ENCODE measurements around the gene SORCS3. TPM values are rescaled to one million over a fixed set of nuclear protein-coding genes. Genes with fewer than 3 reads are reported as not detected.

SORCS3 gene
- polyA plus RNA-seq, 1 donor (not counting 4 experiments of a cell fraction or from before 2014, with no cell fraction given) = not detected

DNA sequence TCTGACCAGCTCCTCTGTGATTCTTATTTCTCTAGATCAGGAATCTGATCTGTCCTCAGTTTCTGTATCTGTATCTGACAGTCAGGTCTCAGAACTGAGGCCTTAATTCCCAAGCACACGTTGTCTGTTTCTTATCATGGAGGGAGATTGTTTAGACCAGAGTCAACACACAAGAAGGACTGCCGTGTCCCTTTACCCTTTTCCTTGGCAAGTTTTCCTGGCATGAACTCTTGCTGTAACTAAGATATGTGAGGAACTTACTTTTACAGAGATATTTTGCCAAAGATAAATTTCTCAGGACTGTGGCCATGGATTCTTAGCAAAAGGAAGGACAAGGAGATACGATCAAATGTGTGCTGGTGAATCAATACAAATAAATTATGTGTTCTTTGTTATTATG, 181.0 kb downstream of the SORCS3 start:
- Histone ChIP-seq H3K9me1 (ENCODE audit: control insufficient read depth, extremely low read depth, insufficient read depth, low read length) (no peaks in the 10 kb centered on the region), H3K9me3 (ENCODE audit: control insufficient read depth, low read depth, low read length) (no peaks in the 10 kb centered on the region), H3K9ac (ENCODE audit: control insufficient read depth, extremely low read depth, insufficient read depth, low read length) (no peak overlapping the region), H3K4me3 (ENCODE audit: control insufficient read depth in 2 of 3, extremely low read depth in 1 of 3, insufficient read depth in 2 of 3, low read depth in 1 of 3, low read length in 3 of 3) (no peak overlapping the region), H3K36me3 (ENCODE audit: control insufficient read depth in 2 of 2, extremely low read depth in 1 of 2, insufficient read depth in 2 of 2, low read length in 2 of 2) (no peaks in the 10 kb centered on the region), H3K4me1 (ENCODE audit: control insufficient read depth, extremely low read depth, insufficient read depth, low read length) (no peaks in the 10 kb centered on the region), H3K79me2 (ENCODE audit: control insufficient read depth, insufficient read depth, low read length) (no peaks in the 10 kb centered on the region), H2AFZ (ENCODE audit: control insufficient read depth, low read length) (no peak overlapping the region), H3K4me2 (ENCODE audit: control insufficient read depth, extremely low read depth, insufficient read depth, low read depth, low read length) (no peak overlapping the region), H3K27ac (ENCODE audit: control insufficient read depth, insufficient read depth, low read length) (no peak overlapping the region), H4K20me1 (ENCODE audit: control insufficient read depth, extremely low read depth, insufficient read depth, low read length) (no peaks in the 10 kb centered on the region), H3K27me3 (ENCODE audit: control insufficient read depth, extremely low read depth, insufficient read depth, low read length) (no peaks in the 10 kb centered on the region)
- DNase-seq (ENCODE audit: low read depth, low spot score) = no peak
- no peak for FAIRE-seq
- TF ChIP-seq EZH2 (IDR thresholded peaks at IDR 0.05; ENCODE audit: low read length) = no peak
- TF ChIP-seq, protein P1, sequence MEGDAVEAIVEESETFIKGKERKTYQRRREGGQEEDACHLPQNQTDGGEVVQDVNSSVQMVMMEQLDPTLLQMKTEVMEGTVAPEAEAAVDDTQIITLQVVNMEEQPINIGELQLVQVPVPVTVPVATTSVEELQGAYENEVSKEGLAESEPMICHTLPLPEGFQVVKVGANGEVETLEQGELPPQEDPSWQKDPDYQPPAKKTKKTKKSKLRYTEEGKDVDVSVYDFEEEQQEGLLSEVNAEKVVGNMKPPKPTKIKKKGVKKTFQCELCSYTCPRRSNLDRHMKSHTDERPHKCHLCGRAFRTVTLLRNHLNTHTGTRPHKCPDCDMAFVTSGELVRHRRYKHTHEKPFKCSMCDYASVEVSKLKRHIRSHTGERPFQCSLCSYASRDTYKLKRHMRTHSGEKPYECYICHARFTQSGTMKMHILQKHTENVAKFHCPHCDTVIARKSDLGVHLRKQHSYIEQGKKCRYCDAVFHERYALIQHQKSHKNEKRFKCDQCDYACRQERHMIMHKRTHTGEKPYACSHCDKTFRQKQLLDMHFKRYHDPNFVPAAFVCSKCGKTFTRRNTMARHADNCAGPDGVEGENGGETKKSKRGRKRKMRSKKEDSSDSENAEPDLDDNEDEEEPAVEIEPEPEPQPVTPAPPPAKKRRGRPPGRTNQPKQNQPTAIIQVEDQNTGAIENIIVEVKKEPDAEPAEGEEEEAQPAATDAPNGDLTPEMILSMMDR (optimal IDR thresholded peaks at IDR 0.05 in 1 of 3, IDR thresholded peaks at IDR 0.05 in 1 of 3, conservative IDR thresholded peaks at IDR 0.05 in 1 of 3; ENCODE audit: extremely low read depth in 1 of 3, insufficient read depth in 2 of 3, low read length in 3 of 3) = no peak
- dilution Hi-C loops (cut with MboI; ENCODE audit: extremely low pct_ligation_motif_present, low sequenced_read_pairs) = no loop called here

DNA sequence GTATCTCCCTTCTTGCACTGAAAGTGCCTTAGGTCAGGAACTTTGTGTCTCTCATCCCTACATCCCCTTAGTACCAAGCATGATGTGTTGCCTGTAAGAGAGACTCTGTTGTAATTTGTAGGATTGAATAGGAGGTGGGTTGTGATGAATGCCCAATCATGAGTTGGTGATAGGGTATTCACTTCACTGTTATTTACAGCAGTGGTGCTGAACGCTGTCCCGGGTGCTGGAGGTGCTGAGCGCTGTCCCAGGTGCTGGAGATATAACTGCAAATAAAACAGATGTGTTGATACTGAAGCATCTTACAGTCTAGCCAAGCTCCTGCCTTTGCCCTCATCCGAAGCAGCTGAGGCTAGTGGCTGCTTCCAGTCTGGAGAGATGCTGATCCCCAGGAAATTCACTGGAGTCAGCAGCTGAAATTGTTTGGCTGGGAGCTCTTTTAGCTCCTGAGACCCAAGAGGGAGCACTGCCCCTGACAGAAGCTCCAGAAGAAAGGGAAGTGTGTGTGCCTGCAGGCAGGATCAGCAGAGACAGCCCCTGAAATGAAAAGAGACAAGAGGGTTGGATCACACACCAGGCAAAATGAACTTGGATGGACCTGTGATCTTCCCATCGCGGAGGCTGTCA, 183.4 kb downstream of the SORCS3 start:
- no peaks in the 10 kb centered on the region for H3K9me1 ChIP-seq (ENCODE audit: control insufficient read depth, extremely low read depth, insufficient read depth, low read length)
- DNase-seq (ENCODE audit: low read depth, low spot score) = no peak

More for the DNA sequence above, 183.4 kb downstream of the SORCS3 start:
- dilution Hi-C loops (cut with MboI; ENCODE audit: extremely low pct_ligation_motif_present, low sequenced_read_pairs) = no loop called here
- no peak overlapping the region for H3K4me2 ChIP-seq (ENCODE audit: control insufficient read depth, extremely low read depth, insufficient read depth, low read depth, low read length)
- H3K4me3 ChIP-seq (ENCODE audit: control insufficient read depth in 2 of 3, extremely low read depth in 1 of 3, insufficient read depth in 2 of 3, low read depth in 1 of 3, low read length in 3 of 3) = no peak overlapping the region
- no peaks in the 10 kb centered on the region for H4K20me1 ChIP-seq (ENCODE audit: control insufficient read depth, extremely low read depth, insufficient read depth, low read length)
- no peaks in the 10 kb centered on the region for H3K36me3 ChIP-seq (ENCODE audit: control insufficient read depth in 2 of 2, extremely low read depth in 1 of 2, insufficient read depth in 2 of 2, low read length in 2 of 2)
- H3K27me3 ChIP-seq (ENCODE audit: control insufficient read depth, extremely low read depth, insufficient read depth, low read length) = no peaks in the 10 kb centered on the region
- no peak overlapping the region for H3K9ac ChIP-seq (ENCODE audit: control insufficient read depth, extremely low read depth, insufficient read depth, low read length)
- no peak for TF ChIP-seq EZH2 (IDR thresholded peaks at IDR 0.05; ENCODE audit: low read length)
- TF ChIP-seq, protein P1 (optimal IDR thresholded peaks at IDR 0.05 in 1 of 3, IDR thresholded peaks at IDR 0.05 in 1 of 3, conservative IDR thresholded peaks at IDR 0.05 in 1 of 3; ENCODE audit: extremely low read depth in 1 of 3, insufficient read depth in 2 of 3, low read length in 3 of 3) = no peak
- FAIRE-seq = no peak
- no peaks in the 10 kb centered on the region for H3K79me2 ChIP-seq (ENCODE audit: control insufficient read depth, insufficient read depth, low read length)
- H3K9me3 ChIP-seq (ENCODE audit: control insufficient read depth, low read depth, low read length) = no peaks in the 10 kb centered on the region
- H2AFZ ChIP-seq (ENCODE audit: control insufficient read depth, low read length) = no peak overlapping the region
- H3K27ac ChIP-seq (ENCODE audit: control insufficient read depth, insufficient read depth, low read length) = no peak overlapping the region
- H3K4me1 ChIP-seq (ENCODE audit: control insufficient read depth, extremely low read depth, insufficient read depth, low read length) = no peaks in the 10 kb centered on the region
